ENCODE data around the gene CASD1. TPM values are rescaled to one million over a fixed set of nuclear protein-coding genes. Genes with fewer than 3 reads are reported as not detected.

Gene CASD1
- polyA plus RNA-seq, 2 of the 4 experiments (the other 2 are of a cell fraction) = 16.3 to 35.4 TPM

GRCh38 chr7:94556028-94556427 is 46.4 kb downstream of the CASD1 start:
- WGBS (ENCODE audit: missing lambda C conversion rate) = 89% methylated on average over 2 of the region's 2 CpGs

GRCh38 chr7:94557215-94557614 is 47.6 kb downstream of the CASD1 start:
- no peak for DNase-seq (ENCODE audit: low read depth in 1 of 2, low spot score in 1 of 2)
- no peak overlapping the region for H3K4me2 ChIP-seq
- no peak for TF ChIP-seq JUN (IDR thresholded peaks at IDR 0.05)
- TF ChIP-seq POLR2AphosphoS2 (conservative IDR thresholded peaks at IDR 0.05; ENCODE audit: low read length) = no peak
- TF ChIP-seq TFCP2L1 (CRISPR knock-in tag; IDR thresholded peaks at IDR 0.05) = no peak
- TF ChIP-seq ELK1 (IDR thresholded peaks at IDR 0.05; ENCODE audit: low read depth, low read length) = no peak
- no peak for TF ChIP-seq RNF2 (IDR thresholded peaks at IDR 0.05; ENCODE audit: borderline replicate concordance, low read depth)
- no peak for TF ChIP-seq HOXB5 (CRISPR knock-in tag; IDR thresholded peaks at IDR 0.05)
- no peak for TF ChIP-seq RAD21 (conservative IDR thresholded peaks at IDR 0.05 in 1 of 2, IDR thresholded peaks at IDR 0.05 in 1 of 2)
- no peak for TF ChIP-seq PHF8 (IDR thresholded peaks at IDR 0.05; ENCODE audit: borderline replicate concordance, low read depth)
- no peak for TF ChIP-seq MYC (IDR thresholded peaks at IDR 0.05; ENCODE audit: borderline replicate concordance, low read length)
- TF ChIP-seq ZNF302 (CRISPR knock-in tag; IDR thresholded peaks at IDR 0.05) = no peak
- no peak for TF ChIP-seq SMC3 (IDR thresholded peaks at IDR 0.05)
- TF ChIP-seq POLR2A (IDR thresholded peaks at IDR 0.05; ENCODE audit: low read length) = no peak
- no peak for TF ChIP-seq EHF (CRISPR knock-in tag; IDR thresholded peaks at IDR 0.05)
- no peak for TF ChIP-seq ATOH8 (CRISPR knock-in tag; IDR thresholded peaks at IDR 0.05; ENCODE audit: low read depth)
- no peak for TF ChIP-seq HMGXB4 (CRISPR knock-in tag; IDR thresholded peaks at IDR 0.05; ENCODE audit: borderline replicate concordance)
- ChIA-PET POLR2A (no interaction called here), CTCF (interaction anchor here (0.6 kb wide), 1 partner anchor 113 kb away, joined by 3 read pairs; no protein-coding TSS in a partner anchor)
- H3K9me3 ChIP-seq = no peaks in the 10 kb centered on the region
- FAIRE-seq = no peak
- no peak overlapping the region for H3K27ac ChIP-seq
- H3K4me1 ChIP-seq = peaks cover 9% of the 10 kb centered on the region
- H3K4me3 ChIP-seq = no peak overlapping the region
- ATAC-seq = no peak

More at GRCh38 chr7:94556028-94556427, 46.4 kb downstream of the CASD1 start:
- Histone ChIP-seq H3K4me2 (no peak overlapping the region), H3K4me3 (no peak overlapping the region), H3K9me3 (no peaks in the 10 kb centered on the region), H3K4me1 (peaks cover 9% of the 10 kb centered on the region), H3K27ac (no peak overlapping the region)
- no peak for FAIRE-seq
- TF ChIP-seq ESRRA (IDR thresholded peaks at IDR 0.05; ENCODE audit: borderline replicate concordance, low read length) (no peak), NFE2L2 (conservative IDR thresholded peaks at IDR 0.05; ENCODE audit: low read length) (no peak), HMGXB4 (CRISPR knock-in tag; IDR thresholded peaks at IDR 0.05; ENCODE audit: borderline replicate concordance) (no peak), CBX2 (IDR thresholded peaks at IDR 0.05; ENCODE audit: borderline replicate concordance, low read depth) (no peak), GATA3 (IDR thresholded peaks at IDR 0.05; ENCODE audit: borderline replicate concordance) (no peak)
- no peak for ATAC-seq
- DNase-seq (ENCODE audit: low read depth in 1 of 2, low spot score in 1 of 2) = no peak
- ChIA-PET CTCF (no interaction called here), POLR2A (no interaction called here)
